K562 (cell line): ENCODE results near the gene SKIDA1. TPM values are rescaled to one million over a fixed set of nuclear protein-coding genes. Genes with fewer than 3 reads are reported as not detected.
A peak's percentile ranks its signal among the peaks of the same experiment; 100 is the strongest.

ENCODE experiments used
- CBX1 ChIP-seq: sonication (generic); IDR thresholded peaks from 2 replicates; pipeline ENCODE4 v1.6.1; 2016; ENCODE audit warnings: antibody characterized with exemption, low read depth, mild to moderate bottlenecking
- CHCHD3 ChIP-seq: fragments of 250-450 bp; sonication (Bioruptor Pico); IDR thresholded peaks from 2 replicates; pipeline ENCODE4 v2.1.2; 2022; ENCODE audit warnings: mild to moderate bottlenecking
- CHD2 ChIP-seq: IDR thresholded peaks from 2 replicates; pipeline ENCODE4 v1.6.1; 2011; ENCODE audit warnings: low read depth, low read length
- FOXM1 ChIP-seq, 2 experiments: fragments of 450-650 bp in 1 of 2; sonication (generic) in 1 of 2; formaldehyde crosslinking in 1 of 2; IDR thresholded peaks; 2 replicates each; pipeline versions ENCODE4 v1.6.1 to v1.9.0; 2017 to 2022; ENCODE audit warnings: low read depth in 2 of 2, mild to moderate bottlenecking in 2 of 2, missing genetic modification reagents in 1 of 2, moderate library complexity in 1 of 2
- GABPA ChIP-seq: fragments of 200-800 bp; sonication (Bioruptor generic); conservative IDR thresholded peaks from 2 replicates; pipeline ENCODE4 v1.6.1; 2016; ENCODE audit warnings: low read depth, missing genetic modification characterization, missing compliant biosample characterization
- HNRNPUL1 ChIP-seq: fragments of 200-400 bp; formaldehyde crosslinking; IDR thresholded peaks from 2 replicates; pipeline ENCODE4 v1.6.1; 2017; ENCODE audit warnings: low read length
- KDM4B ChIP-seq, 2 experiments: fragments of 450-650 bp in 1 of 2; sonication (generic) in 1 of 2; IDR thresholded peaks; 2 replicates each; pipeline ENCODE4 v1.6.1; 2016 to 2017; ENCODE audit warnings: borderline replicate concordance in 2 of 2, antibody characterized with exemption in 1 of 2, low read depth in 1 of 2, mild to moderate bottlenecking in 1 of 2
- MAFG ChIP-seq: fragments of 450-650 bp; conservative IDR thresholded peaks from 2 replicates; pipeline ENCODE4 v1.6.1; 2016; ENCODE audit warnings: missing genetic modification characterization, missing compliant biosample characterization
- MCM2 ChIP-seq: fragments of 450-650 bp; IDR thresholded peaks from 2 replicates; pipeline ENCODE4 v1.6.1; 2017; ENCODE audit warnings: low read depth, mild to moderate bottlenecking
- NFRKB ChIP-seq: fragments of 450-650 bp; IDR thresholded peaks from 2 replicates; pipeline ENCODE4 v1.6.1; 2016; ENCODE audit warnings: low read depth
- POLR2B ChIP-seq: fragments of 450-650 bp; IDR thresholded peaks from 2 replicates; pipeline ENCODE4 v1.6.1; 2018; ENCODE audit warnings: low read depth; ENCODE audit not compliant: partially characterized antibody
- SIRT6 ChIP-seq: IDR thresholded peaks from one replicate; pipeline ENCODE4 v1.6.1; 2012; ENCODE audit warnings: low read depth, mild to moderate bottlenecking, control low read depth, inconsistent platforms, low read length, moderate library complexity
- SMARCB1 ChIP-seq: IDR thresholded peaks from 2 replicates; pipeline ENCODE4 v1.6.1; 2011; ENCODE audit warnings: improper control_type of control experiment, low read depth; ENCODE audit not compliant: insufficient read length
- SREBF1 ChIP-seq: fragments of 150-350 bp; IDR thresholded peaks from 2 replicates; pipeline ENCODE4 v1.6.1; 2014; ENCODE audit warnings: antibody characterized with exemption, low read depth, low read length, borderline replicate concordance
- TFAM ChIP-seq: fragments of 250-450 bp; sonication (Bioruptor Pico); conservative IDR thresholded peaks from 2 replicates; pipeline ENCODE4 v1.5.0; 2021; ENCODE audit warnings: mild to moderate bottlenecking, moderate library complexity
- ZNF274 ChIP-seq: IDR thresholded peaks from 2 replicates; pipeline ENCODE4 v1.6.1; 2011; ENCODE audit warnings: low read depth, mild to moderate bottlenecking, low read length, moderate library complexity, borderline replicate concordance
- ZNF444 ChIP-seq: fragments of 250-450 bp; sonication (Bioruptor Pico); IDR thresholded peaks from 2 replicates; pipeline ENCODE4 v1.4.0; 2020; ENCODE audit warnings: mild to moderate bottlenecking, moderate library complexity
- ZNF584 ChIP-seq: fragments of 200-800 bp; sonication (Bioruptor generic); IDR thresholded peaks from 2 replicates; pipeline ENCODE4 v1.6.1; 2016; ENCODE audit warnings: low read depth, mild to moderate bottlenecking, missing genetic modification characterization, missing compliant biosample characterization
- ZNF77 ChIP-seq: fragments of 250-450 bp; sonication (Bioruptor Pico); IDR thresholded peaks from 2 replicates; pipeline ENCODE4 v1.5.0; 2020
- polyA plus RNA-seq, 8 experiments: library from polyadenylated mRNA; depleted of rRNA in 4 of 8; stranded (reverse) in 5 of 8; unstranded in 3 of 8; fragments of >200 nt; fragmentation: Nextera tagmentation in 2 of 8; fragmentation: Illumina TruSeq in 1 of 8; extraction: Ambion mirVana in 2 of 8; extraction: Trizol in 1 of 8; gene quantifications; 2 replicates each; pipeline versions ENCODE4 v1.2.1 to v1.2.3, GENCODE V29; 2011 to 2014; ENCODE audit warnings: inconsistent platforms in 1 of 8, missing spikeins in 1 of 8
- total RNA-seq, 7 experiments: library from RNA; depleted of rRNA in 6 of 7; stranded (reverse); fragments of >200 nt in 6 of 7; fragmentation: Illumina TruSeq in 2 of 7; extraction: Trizol in 2 of 7; gene quantifications; 2 replicates each; pipeline versions ENCODE4 v1.2.1 to v1.2.3, GENCODE V29; 2011 to 2021; ENCODE audit warnings: low replicate concordance in 1 of 7
- TF ChIP-seq, protein P1 (sequence below): fragments of 250-450 bp; sonication (Bioruptor Pico); IDR thresholded peaks from 2 replicates; pipeline ENCODE4 v1.4.0; 2020; ENCODE audit warnings: mild to moderate bottlenecking
- TF ChIP-seq, protein P2 (sequence below): fragments of 450-650 bp; IDR thresholded peaks from 2 replicates; pipeline ENCODE4 v1.6.1; 2016; ENCODE audit warnings: missing biosample characterization, missing genetic modification characterization
- TF ChIP-seq, protein P3 (sequence below): IDR thresholded peaks from 3 replicates; pipeline ENCODE4 v1.6.1; 2011; ENCODE audit warnings: borderline replicate concordance, mild to moderate bottlenecking; ENCODE audit not compliant: insufficient read length, insufficient read depth
- TF ChIP-seq, protein P4 (sequence below): fragments of 250-450 bp; sonication (Bioruptor Pico); IDR thresholded peaks from 2 replicates; pipeline ENCODE4 v1.5.0; 2022; ENCODE audit warnings: mild to moderate bottlenecking

Gene SKIDA1
- total and polyA plus RNA-seq, 9 of the 15 experiments (the other 6 are each of a cell fraction or from before 2014, with no cell fraction given): 0.05 to 1.1 (median 0.42) TPM

DNA sequence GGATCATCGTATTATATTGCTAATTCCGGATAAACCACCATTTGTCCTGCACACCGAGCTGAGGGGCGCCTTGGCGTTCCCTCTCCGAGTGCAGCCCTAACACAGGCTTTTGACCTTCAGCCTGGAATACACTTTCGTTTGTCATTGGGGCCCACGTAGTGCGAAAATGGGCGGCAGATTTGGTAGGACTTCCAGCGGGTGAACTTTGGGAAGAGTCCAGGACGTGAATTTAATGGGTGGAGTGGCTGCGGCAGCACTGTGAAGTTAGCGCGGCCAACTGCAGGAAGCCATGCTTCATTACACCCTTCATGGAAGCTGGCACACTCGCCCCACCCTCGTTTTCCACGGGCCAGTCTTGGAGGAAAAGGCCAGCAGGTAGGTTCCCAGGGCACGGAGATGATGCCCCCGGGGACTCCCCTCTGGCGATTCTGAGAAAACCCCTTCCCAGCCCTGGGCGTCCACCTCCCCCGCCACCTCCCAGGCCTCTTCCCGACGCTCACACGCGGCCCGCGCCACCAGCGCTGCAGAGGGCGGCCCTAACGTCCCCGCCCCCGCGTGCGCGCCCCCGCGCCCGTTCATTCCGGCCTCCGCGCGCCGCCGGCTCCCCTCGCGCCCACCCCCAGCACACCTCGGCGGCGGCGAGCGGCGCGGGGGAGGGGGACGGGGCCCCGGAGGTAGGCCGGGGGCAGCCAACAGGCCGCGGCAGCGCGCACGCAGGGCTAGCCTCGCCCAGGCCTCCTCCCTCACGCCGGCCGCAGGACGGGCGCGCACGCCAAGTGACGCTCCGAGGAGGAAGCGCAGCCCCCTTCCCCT lies 8.2 kb upstream of the SKIDA1 start, which contains the start of gene MLLT10 (continued):
- TF ChIP-seq, protein P1, sequence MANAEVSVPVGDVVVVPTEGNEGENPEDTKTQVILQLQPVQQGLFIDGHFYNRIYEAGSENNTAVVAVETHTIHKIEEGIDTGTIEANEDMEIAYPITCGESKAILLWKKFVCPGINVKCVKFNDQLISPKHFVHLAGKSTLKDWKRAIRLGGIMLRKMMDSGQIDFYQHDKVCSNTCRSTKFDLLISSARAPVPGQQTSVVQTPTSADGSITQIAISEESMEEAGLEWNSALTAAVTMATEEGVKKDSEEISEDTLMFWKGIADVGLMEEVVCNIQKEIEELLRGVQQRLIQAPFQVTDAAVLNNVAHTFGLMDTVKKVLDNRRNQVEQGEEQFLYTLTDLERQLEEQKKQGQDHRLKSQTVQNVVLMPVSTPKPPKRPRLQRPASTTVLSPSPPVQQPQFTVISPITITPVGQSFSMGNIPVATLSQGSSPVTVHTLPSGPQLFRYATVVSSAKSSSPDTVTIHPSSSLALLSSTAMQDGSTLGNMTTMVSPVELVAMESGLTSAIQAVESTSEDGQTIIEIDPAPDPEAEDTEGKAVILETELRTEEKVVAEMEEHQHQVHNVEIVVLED: peak; percentile 97
- TF ChIP-seq, protein P2, sequence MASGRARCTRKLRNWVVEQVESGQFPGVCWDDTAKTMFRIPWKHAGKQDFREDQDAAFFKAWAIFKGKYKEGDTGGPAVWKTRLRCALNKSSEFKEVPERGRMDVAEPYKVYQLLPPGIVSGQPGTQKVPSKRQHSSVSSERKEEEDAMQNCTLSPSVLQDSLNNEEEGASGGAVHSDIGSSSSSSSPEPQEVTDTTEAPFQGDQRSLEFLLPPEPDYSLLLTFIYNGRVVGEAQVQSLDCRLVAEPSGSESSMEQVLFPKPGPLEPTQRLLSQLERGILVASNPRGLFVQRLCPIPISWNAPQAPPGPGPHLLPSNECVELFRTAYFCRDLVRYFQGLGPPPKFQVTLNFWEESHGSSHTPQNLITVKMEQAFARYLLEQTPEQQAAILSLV (tag): no peak
- TF ChIP-seq POLR2B (peak; percentile 85), KDM4B (IDR thresholded peaks at IDR 0.05; ENCODE audit: borderline replicate concordance in 2 of 2, low read depth in 1 of 2) (no peak), CHCHD3 (CRISPR knock-in tag) (0 out of 2 replicates have a peak, but pooled peaks have one; percentile 11), SMARCB1 (no peak), ZNF77 (CRISPR knock-in tag) (no peak), SIRT6 (no peak), FOXM1 (IDR thresholded peaks at IDR 0.05; ENCODE audit: low read depth) (no peak), FOXM1 (CRISPR knock-in tag; IDR thresholded peaks at IDR 0.05; ENCODE audit: low read depth) (no peak; the same call in 1 of the 2 replicates), CHD2 (no peak), ZNF274 (no peak), GABPA (tag) (peak; percentile 49; the same call in 1 of the 2 replicates), SREBF1 (no peak), MAFG (no peak), ZNF584 (CRISPR knock-in tag) (peak; percentile 92), CBX1 (peak; percentile 89; the same call in 1 of the 2 replicates), NFRKB (peak; percentile 94), ZNF444 (CRISPR knock-in tag) (peak; percentile 94), MCM2 (no peak), TFAM (CRISPR knock-in tag) (no peak), HNRNPUL1 (no peak)
- TF ChIP-seq, protein P3, sequence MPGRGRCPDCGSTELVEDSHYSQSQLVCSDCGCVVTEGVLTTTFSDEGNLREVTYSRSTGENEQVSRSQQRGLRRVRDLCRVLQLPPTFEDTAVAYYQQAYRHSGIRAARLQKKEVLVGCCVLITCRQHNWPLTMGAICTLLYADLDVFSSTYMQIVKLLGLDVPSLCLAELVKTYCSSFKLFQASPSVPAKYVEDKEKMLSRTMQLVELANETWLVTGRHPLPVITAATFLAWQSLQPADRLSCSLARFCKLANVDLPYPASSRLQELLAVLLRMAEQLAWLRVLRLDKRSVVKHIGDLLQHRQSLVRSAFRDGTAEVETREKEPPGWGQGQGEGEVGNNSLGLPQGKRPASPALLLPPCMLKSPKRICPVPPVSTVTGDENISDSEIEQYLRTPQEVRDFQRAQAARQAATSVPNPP: no peak
- TF ChIP-seq, protein P4, sequence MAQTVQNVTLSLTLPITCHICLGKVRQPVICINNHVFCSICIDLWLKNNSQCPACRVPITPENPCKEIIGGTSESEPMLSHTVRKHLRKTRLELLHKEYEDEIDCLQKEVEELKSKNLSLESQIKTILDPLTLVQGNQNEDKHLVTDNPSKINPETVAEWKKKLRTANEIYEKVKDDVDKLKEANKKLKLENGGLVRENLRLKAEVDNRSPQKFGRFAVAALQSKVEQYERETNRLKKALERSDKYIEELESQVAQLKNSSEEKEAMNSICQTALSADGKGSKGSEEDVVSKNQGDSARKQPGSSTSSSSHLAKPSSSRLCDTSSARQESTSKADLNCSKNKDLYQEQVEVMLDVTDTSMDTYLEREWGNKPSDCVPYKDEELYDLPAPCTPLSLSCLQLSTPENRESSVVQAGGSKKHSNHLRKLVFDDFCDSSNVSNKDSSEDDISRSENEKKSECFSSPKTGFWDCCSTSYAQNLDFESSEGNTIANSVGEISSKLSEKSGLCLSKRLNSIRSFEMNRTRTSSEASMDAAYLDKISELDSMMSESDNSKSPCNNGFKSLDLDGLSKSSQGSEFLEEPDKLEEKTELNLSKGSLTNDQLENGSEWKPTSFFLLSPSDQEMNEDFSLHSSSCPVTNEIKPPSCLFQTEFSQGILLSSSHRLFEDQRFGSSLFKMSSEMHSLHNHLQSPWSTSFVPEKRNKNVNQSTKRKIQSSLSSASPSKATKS (CRISPR knock-in tag): no peak
